UCSD-AML1 (cell line): ENCODE measurements around the gene SPINDOC.

ENCODE experiments used
- DNase-seq: peaks from one replicate; lab custom pipeline; 2025; ENCODE audit not compliant: unreplicated experiment; lab: John Stamatoyannopoulos, UW

The SPINDOC gene

GRCh38 chr11:63832336-63832735, 19.1 kb downstream of the SPINDOC start:
- DNase-seq: no peak

DNA sequence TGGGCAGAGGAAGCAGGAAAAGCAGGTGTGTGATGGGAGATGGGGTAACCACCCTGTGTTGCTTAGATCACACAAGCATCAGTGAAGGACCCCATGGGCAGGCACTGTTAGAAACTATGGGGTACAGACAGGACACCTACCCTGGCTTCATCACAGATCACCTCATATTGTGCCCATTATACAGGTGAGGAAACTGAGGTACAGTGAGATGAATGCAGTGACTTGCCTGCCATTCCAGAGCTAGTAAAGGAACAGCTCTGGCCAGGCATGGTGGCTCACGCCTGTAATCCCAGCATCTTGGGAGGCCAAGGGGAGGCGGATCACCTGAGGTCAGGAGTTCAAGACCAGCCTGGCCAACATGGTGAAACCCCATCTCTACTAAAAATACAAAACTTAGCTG, 19.8 kb downstream of the SPINDOC start:
- no peak for DNase-seq

GRCh38 chr11:63834535-63835157, 21.4 kb downstream of the SPINDOC start:
- no peak for DNase-seq

DNA sequence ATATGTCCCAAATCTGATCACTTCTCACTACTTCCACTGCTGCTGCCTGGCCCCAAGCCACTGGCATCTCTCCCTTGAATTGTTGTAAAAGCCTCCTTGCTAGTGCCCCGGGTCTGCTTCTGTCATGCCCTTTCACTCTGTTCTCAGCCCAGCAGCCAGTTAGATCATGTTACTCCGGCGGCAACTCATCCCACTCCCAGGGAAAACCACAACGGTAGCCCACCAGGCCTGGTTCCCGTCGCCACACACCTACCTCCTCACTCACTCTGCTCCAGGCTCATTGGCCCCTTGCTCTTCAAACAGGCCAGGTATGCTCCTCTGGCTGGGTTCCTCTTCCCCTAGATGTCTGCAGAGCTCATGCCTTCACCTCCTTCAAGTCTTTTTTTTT, 21.9 kb downstream of the SPINDOC start:
- no peak for DNase-seq

DNA sequence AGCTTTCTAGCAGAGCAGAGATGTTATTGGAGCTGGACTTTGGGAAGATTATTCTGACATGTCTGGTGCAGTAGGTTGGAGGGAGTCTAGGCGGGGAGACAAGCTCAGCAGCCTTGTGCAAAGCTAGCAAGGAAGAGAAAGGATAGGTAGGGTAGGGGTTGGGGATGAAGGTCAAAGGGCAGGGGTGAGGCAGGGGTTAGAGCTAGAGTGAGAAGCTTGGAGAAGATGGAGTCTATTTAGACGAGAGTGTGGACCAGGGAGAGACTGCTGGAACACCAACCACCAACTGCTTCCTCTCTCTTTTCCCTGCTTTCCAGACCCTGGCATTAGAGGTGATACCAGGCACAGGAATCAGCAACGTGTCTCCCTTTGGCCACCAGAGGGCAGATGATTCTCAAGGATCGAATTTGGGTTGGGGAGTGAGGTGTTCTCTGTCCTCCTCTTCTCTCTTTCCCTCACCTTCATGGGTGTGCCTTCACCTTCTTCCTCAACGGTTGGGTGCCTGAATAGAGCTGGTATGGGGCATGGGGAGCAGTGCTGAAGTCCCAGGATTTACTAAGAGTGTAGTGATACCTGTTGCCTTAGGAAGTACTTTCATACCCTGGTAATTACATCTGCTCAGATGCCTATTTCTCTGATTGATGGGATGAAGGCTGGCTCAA, 23.9 kb downstream of the SPINDOC start:
- DNase-seq: peak; percentile 53

GRCh38 chr11:63837739-63838138, 24.5 kb downstream of the SPINDOC start:
- DNase-seq: no peak

- DNase-seq: no peak
Observed at GRCh38 chr11:63838150-63838677, 25.0 kb downstream of the SPINDOC start.

GRCh38 chr11:63838678-63839507, 25.6 kb downstream of the SPINDOC start, which contains the start of gene MARK2:
Gene MARK2 (plus strand): TSS chr11:63839110. CDS start chr11:63839507, 397 bp downstream.
- DNase-seq: peak; percentile 99

GRCh38 chr11:63839508-63840355, 26.5 kb downstream of the SPINDOC start:
- DNase-seq: no peak

GRCh38 chr11:63840356-63841060, 27.3 kb downstream of the SPINDOC start:
- DNase-seq: no peak

DNA sequence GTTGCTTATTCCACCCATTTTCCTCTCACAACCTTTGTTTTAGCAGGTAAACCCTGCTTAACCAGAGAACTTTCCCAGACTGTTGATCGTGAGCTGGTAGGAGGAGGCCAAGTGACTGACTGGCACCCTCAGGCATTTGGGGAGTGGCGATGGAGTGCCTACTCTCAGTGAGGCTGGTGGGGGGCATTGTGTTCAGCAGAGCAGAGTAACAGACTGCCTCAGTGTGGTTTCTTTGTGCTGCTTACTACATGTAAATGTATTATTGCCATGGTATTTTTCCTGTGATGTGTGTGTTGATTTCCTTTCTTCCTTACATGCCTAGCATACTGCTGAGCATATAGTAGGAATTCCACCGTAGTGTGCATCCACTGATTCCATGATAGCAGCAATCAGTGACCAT, 28.3 kb downstream of the SPINDOC start:
- no peak for DNase-seq

DNA sequence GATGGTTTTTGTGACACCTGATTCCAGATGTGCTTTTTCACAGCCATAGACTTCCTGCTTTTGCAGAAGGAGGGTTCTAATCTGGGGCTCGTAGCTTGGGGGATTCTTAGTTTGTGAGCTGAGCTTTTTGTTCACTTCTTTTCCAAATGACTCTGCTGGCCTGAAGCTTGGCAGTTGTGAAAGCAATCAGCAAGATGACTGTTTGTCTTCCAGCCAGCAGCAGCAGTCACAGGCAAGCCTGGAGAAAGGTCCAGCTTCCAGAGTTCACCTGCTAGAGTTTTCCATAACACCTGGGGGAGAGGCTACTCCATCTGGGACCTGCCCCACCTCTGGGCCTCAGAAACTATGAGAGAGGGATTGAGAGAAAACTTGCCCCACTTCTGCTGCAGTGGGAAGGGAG, 29.8 kb downstream of the SPINDOC start:
- no peak for DNase-seq

GRCh38 chr11:63844836-63845235, 31.6 kb downstream of the SPINDOC start:
- DNase-seq: no peak

DNA sequence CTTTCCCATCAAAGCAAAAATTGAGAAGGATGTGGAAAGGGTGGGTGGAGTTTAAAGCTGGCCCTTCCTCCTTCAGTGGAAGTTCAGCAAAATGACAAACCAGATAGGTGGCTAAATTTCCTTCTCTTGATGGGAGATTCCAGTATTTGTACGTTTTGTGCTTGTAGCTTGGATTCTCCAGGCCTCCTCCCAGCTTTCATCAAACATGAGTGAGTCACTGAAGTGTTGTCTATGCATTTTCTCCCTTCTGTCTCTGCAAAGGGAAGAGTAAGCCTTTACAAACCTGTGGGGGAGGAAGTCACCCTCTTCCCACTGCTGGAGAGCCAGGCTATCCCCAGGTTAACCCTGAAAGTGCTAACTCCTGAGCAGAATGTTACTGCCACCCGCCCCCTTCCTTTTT, 32.0 kb downstream of the SPINDOC start:
- DNase-seq: no peak

- DNase-seq: no peak
Observed at GRCh38 chr11:63845911-63846310, 32.7 kb downstream of the SPINDOC start.

DNA sequence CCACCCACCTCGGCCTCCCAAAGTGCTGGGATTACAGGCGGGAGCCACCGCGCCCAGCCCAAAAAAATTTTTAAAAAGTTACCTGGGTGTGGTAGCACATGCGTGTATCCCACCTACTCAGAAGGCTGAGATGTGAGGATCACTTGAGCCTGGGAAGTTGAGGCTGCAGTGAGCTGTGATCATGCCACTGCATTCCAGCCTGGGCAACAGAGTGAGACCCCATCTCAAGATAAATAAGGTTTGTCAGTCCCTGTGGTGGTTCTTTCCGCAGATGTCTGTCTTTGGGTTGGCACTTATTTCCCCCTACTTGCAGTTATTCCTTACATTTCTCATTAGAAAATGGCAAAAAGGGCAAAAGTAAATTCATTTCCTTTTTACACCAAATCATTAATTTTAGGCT, 33.6 kb downstream of the SPINDOC start:
- DNase-seq: no peak

GRCh38 chr11:63847363-63847762, 34.1 kb downstream of the SPINDOC start:
- DNase-seq: no peak

DNA sequence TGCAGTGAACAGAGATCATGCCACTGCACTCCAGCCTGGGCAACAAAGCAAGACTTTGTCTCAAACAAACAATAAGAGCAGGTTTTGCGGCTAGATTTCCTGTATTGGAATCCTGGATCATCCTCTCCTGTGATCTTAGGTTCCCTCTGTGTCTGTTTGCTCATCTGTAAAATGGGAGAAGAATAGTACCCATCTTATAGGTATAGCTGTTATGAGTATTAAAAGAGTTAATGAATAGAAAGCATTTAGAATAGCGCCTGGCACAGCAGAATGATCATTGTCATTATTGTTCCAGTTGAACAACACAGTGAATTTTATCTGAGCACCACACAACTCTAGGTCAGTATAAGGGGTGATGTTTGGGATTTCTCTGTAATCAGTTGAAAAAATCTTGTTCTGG, 36.4 kb downstream of the SPINDOC start:
- no peak for DNase-seq

GRCh38 chr11:63850920-63851319, 37.7 kb downstream of the SPINDOC start:
- no peak for DNase-seq

GRCh38 chr11:63851364-63851763, 38.1 kb downstream of the SPINDOC start:
- no peak for DNase-seq
